GM19455 (cell line): ENCODE data around the gene MT1B.
A peak's percentile ranks its signal among the peaks of the same experiment; 100 is the strongest.
"Not testable (repeated sequence)": the region's sequence is repeated elsewhere in the genome, so short reads cannot be mapped to it uniquely, and the experiment has no call there.

Source experiments
- ATAC-seq: cut with Tn5 transposase; IDR thresholded peaks from one replicate; pipeline ENCODE4 v1.9.1; 2021; ENCODE audit not compliant: unreplicated experiment

Gene MT1B

DNA sequence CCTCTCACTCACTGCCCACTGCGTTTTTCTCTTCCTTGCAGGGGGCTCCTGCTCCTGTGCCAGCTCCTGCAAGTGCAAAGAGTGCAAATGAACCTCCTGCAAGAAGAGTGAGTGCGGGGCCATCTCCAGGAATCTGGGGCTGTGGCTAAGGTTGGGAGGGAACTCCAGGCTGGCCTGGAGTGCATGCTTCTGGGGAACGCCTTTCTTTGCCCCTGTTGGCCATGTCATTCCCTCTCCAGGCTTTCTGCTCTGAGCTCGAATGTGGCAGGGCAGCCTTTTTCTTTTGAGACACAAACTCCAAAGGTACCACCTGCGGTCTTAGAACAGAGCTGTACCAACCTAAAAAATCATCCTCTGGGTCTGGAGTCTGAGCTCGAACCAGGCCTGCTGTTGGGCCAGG is 33.5 kb upstream of the MT1B start:
- ATAC-seq, result no peak

GRCh38 chr16:56620339-56620897 is 31.3 kb upstream of the MT1B start:
- ATAC-seq, result no peak

GRCh38 chr16:56621665-56622445 is 29.8 kb upstream of the MT1B start:
- ATAC-seq, result not testable (repeated sequence)

DNA sequence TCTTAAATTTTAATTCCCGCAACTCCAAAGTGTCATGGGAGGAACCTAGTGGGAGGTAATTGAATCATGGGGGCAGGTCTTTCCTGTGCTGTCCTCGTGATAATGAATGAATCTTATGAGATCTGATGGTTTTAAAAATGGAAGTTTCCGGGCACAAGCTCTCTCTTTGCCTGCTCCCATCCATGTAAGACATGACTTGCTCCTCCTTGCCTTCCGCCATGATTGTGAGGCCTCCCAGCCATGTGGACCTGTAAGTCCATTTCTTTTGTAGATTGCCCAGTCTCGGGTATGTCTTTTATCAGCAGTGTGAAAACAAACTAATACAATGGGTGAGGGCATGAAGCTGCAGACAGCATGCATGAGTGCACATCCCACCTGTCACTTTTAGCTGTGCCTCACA is 28.5 kb upstream of the MT1B start:
- not testable (repeated sequence) for ATAC-seq

GRCh38 chr16:56623637-56624036 is 28.0 kb upstream of the MT1B start:
- ATAC-seq, result no peak

DNA sequence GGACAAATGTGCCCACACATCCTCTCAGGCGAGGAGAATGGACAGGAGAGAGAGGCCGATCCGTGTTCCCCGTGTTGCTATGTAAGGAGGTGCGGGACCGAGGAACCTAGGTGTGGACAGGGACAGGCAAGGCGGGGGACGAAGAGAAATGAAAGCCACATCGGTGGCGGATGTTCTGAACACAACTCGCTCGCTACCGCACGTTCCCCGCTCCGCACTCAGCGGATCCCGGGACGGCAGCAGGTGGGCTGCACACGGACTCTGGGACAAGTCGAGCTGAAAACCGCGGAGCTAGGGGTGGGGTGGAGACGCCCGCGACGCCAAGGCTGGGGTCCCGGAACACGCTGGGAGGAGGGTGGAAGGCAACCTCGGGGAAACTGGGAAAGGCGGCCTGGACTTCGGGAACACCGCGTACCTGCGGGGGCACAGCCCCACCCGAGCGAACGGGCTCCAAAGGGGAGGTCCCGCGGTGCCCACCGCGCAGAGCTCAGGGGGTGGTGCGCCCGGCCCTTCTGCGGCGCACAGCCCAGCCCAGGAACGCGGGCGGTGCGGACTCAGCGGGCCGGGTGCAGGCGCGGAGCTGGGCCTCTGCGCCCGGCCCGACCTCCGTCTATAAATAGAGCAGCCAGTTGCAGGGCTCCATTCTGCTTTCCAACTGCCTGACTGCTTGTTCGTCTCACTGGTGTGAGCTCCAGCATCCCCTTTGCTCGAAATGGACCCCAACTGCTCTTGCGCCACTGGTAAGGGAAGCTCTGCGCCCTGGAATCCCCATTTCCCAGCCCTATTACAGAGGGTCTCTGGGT is 26.3 kb upstream of the MT1B start, which contains the start of gene MT1E:
Gene MT1E (plus strand): TSS at position 642 of the 803 bp plus-strand sequence. CDS start 71 bp downstream, at position 713.
- no peak for ATAC-seq

DNA sequence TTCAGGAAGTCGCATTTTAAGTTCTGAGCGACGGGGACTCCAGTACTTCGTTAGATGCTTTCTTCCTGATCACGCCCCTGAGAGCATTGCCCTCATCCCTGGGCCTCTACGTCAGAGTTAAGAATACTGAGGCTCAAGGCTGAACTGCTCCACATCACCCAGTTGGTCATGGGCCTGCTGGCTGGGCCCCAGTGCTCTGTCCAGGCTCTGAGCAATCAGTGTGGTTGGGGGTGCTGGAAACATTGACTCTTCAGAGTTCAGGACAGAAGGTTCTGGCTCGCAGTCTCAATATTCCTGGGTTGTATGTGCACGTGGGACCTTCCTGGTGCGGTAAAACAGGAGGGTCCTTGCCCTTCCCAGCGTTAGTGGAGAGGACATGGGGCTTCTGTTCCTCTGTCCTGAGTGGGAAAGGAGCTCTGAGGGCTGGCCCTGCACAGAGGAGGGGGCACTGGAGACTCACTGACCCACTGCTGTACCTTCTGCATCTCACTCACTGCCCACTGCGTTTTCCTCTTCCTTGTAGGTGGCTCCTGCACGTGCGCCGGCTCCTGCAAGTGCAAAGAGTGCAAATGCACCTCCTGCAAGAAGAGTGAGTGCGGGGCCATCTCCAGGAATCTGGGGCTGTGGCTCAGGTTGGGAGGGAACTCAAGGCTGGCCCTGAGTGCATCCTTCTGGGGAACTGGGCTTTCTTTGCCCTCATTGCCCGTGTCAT is 25.6 kb upstream of the MT1B start:
- ATAC-seq, result no peak

DNA sequence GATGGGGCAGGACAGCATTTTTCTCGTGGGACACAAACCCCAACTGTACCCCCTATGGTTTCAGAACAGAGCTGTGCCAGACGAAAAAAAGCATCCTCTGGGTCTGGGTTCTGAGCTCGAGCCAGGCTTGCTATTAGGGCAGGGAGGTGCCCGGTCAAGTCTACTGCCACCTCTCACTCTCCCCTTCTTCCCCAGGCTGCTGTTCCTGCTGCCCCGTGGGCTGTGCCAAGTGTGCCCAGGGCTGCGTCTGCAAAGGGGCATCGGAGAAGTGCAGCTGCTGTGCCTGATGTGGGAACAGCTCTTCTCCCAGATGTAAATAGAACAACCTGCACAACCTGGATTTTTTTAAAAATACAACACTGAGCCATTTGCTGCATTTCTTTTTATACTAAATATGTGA is 25.0 kb upstream of the MT1B start:
- no peak for ATAC-seq

DNA sequence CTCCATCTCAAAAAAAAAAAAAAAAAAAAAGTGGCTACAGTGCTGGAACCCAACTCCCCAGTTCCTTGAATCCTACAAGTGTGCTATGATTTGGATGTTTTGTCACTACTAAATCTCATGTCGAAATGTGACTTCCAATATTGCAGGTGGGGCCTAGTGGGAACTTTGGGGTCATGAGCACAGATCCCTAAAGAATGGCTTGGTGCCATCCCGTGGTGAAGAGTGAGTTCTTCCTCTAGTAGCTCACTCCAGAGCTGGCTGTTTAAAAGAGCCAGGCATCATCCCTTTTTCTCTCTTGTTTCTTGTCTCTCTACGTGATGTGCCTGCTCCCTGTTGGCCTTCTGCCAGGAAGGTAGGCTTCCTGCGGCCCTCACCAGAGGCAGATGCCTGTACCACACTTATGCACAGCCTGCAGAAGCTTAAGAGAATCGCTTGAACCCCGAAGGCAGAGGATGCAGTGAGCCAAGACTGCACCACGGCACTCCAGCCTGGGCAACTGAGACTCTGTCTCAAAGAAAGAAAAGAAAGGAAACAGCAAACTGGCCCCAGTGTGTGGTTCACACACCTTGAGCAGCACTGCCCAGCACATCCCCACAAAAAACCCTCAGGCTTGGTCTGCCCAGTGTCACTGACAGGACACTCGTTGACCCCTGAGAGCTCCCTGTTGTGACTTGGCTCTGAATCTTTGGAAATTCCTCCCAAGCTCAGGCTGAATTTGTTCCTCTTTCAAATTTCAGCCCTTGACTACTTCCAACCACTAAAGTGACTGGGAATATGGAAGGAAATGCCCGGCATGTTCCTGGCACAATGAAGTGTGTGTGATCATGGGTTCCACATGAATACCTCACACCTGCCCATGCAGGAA is 23.0 kb upstream of the MT1B start:
- ATAC-seq, result no peak

GRCh38 chr16:56629531-56629930 is 22.2 kb upstream of the MT1B start:
- no peak for ATAC-seq

- peak; percentile 58 for ATAC-seq
These were observed 21.6 kb upstream of the MT1B start for GRCh38 chr16:56630134-56630533.

GRCh38 chr16:56631197-56631596 is 20.5 kb upstream of the MT1B start:
- ATAC-seq, result no peak

DNA sequence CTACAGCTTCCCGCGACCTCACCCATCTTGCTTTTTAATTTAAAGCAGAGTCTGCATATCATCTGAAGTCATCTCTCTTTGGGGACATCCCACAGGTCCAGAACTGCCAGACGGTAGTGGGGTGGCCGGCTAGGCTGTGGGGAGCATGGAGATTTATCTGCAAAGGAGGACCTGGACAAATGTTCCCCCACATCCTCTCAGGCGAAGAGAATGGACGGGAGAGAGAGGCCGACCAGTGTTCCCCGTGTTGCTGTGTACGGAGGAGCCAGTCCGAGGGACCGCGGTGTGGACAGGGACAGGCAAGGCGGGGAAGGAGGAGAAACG is 19.9 kb upstream of the MT1B start:
- no peak for ATAC-seq

GRCh38 chr16:56632156-56632847 is 19.4 kb upstream of the MT1B start, which contains the start of gene MT1M:
TSS of gene MT1M (plus strand) at chr16:56632659. CDS start at chr16:56632732, 73 bp downstream.
- ATAC-seq, result no peak

DNA sequence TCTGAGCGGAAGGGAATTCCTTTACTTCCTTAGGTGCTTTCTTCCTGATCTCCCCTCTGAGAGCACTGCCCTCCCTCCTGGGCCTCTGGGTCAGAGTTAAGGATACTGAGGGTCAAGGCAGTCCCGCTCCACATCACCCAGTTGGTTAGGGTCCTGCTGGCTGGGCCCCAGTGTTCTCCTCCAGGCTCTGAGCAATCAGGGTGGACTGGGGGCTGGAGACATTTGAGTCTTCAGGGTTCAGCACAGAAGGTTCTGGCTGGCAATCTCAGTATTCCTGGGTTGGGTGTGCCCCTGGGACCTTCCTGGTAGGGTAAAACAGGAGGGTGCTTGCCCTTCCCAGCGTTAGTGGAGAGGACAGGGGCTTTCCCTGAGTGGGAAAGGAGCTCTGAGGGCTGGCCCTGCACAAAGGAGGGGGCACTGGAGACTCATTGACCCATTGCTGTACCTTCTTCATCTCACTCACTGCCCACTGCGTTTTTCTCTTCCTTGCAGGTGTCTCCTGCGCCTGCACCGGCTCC is 18.8 kb upstream of the MT1B start:
- no peak for ATAC-seq

GRCh38 chr16:56633535-56633934 is 18.2 kb upstream of the MT1B start:
- no peak for ATAC-seq

- no peak for ATAC-seq
These were observed 16.8 kb upstream of the MT1B start for GRCh38 chr16:56634715-56635440.

GRCh38 chr16:56635441-56635967 is 16.2 kb upstream of the MT1B start:
- ATAC-seq, result no peak
